ENCODE data around the gene AFF3.

- TF ChIP-seq CTCF (IDR thresholded peaks at IDR 0.05) (no peak), POLR2A (IDR thresholded peaks at IDR 0.05) (no peak), EP300 (IDR thresholded peaks at IDR 0.05) (no peak)
These were observed 309.5 kb downstream of the AFF3 start for GRCh38 chr2:99832926-99833325.
